ENCODE measurements around the gene CASQ1. TPM values are rescaled to one million over a fixed set of nuclear protein-coding genes. Genes with fewer than 3 reads are reported as not detected.

The CASQ1 gene
- total RNA-seq, 4 donors from 2014 or later: 0.48 to 0.69 TPM; not detected in 2

DNA sequence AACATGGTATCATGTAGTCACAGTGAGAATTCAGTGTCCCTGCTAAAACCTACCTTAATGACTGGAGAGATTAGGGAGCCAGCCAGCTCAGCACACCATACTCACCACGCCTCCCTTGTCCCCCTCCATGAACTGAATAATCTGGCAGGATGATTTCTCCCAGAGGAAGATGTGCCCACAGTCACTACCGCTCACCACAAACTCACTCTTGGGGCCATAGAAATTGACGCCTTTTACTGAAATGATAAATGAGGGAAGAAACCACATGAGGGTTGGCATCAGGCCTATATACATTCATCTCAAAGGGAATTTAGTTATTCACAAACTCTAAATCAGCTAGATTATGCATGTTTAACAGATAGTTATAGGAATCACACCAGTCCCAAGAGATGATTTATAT, 32.2 kb downstream of the CASQ1 start:
- DNase-seq (ENCODE audit: low spot score) (no peak), ATAC-seq (ENCODE audit: low FRiP score) (no peak)
- TF ChIP-seq, protein P1, sequence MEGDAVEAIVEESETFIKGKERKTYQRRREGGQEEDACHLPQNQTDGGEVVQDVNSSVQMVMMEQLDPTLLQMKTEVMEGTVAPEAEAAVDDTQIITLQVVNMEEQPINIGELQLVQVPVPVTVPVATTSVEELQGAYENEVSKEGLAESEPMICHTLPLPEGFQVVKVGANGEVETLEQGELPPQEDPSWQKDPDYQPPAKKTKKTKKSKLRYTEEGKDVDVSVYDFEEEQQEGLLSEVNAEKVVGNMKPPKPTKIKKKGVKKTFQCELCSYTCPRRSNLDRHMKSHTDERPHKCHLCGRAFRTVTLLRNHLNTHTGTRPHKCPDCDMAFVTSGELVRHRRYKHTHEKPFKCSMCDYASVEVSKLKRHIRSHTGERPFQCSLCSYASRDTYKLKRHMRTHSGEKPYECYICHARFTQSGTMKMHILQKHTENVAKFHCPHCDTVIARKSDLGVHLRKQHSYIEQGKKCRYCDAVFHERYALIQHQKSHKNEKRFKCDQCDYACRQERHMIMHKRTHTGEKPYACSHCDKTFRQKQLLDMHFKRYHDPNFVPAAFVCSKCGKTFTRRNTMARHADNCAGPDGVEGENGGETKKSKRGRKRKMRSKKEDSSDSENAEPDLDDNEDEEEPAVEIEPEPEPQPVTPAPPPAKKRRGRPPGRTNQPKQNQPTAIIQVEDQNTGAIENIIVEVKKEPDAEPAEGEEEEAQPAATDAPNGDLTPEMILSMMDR (IDR thresholded peaks at IDR 0.05): no peak

DNA sequence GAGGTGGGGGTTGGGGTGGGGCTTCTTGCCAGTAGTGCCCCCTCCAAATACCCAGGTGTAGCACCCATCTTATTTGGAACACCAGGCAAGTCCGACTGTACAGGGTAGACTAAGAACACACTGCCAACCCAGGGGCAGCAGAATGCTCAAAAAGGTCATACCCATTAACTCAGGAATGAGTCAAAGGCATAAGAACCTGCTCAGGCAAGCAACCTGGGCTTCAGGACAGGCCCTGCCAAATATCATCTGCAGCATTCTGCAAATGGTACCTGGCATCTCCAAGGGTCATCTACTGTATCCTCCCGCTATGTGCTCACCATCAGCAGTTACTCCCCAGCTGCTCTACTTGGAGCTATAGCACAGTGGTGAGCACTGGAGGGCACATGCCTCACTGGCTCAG, 34.2 kb downstream of the CASQ1 start:
- ATAC-seq (ENCODE audit: low FRiP score) (no peak), DNase-seq (ENCODE audit: low spot score) (no peak)
- TF ChIP-seq, protein P1 (IDR thresholded peaks at IDR 0.05): no peak

GRCh38 chr1:160225345-160225744, 35.0 kb downstream of the CASQ1 start:
- DNase-seq (ENCODE audit: low spot score) (no peak), ATAC-seq (ENCODE audit: low FRiP score) (no peak)
- TF ChIP-seq, protein P1 (IDR thresholded peaks at IDR 0.05): no peak

DNA sequence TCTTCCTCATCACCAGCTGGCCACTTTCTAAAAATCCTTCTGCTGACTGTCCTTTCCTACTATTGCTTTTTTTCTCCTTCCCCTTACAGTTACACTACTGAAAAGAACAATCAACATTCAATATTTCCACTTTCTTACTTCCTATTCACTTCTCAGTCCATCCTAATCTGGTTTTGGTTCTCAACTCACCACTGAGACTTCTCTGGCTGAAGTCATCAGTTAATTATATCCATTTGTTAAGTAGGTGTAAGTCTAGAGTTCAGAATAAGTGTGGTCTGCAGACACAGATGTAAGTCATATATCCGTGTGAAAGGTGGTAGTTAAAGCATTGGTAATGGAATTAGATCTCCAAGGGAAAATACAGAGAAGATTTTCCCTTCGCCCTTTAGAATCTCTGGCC, 36.2 kb downstream of the CASQ1 start:
- TF ChIP-seq, protein P1 (IDR thresholded peaks at IDR 0.05): no peak
- DNase-seq (ENCODE audit: low spot score) (no peak), ATAC-seq (ENCODE audit: low FRiP score) (no peak)

- ATAC-seq (ENCODE audit: low FRiP score) (no peak), DNase-seq (ENCODE audit: low spot score) (no peak)
- TF ChIP-seq, protein P1 (IDR thresholded peaks at IDR 0.05): no peak
These were observed 36.7 kb downstream of the CASQ1 start for GRCh38 chr1:160227034-160227433.

DNA sequence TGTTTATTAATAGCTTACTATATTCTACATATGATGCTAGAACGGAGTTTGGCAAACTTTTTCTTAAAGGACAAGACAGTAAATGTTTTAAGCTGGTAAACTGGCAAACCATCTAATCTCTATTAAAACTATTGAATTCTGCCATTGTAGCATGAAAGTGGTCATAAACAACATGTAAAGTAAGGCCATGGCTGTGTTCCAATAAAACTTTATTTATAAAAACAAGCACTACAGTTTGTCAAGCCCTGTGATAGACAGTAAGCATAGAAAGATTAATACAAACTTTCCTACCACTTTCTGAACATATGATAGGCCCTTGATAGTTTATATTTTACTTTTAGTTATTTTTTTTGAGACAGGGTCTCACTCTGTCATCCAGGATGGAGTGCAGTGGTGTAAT, 37.2 kb downstream of the CASQ1 start:
- ATAC-seq (ENCODE audit: low FRiP score) (no peak), DNase-seq (ENCODE audit: low spot score) (no peak)
- TF ChIP-seq, protein P1 (IDR thresholded peaks at IDR 0.05): no peak

DNA sequence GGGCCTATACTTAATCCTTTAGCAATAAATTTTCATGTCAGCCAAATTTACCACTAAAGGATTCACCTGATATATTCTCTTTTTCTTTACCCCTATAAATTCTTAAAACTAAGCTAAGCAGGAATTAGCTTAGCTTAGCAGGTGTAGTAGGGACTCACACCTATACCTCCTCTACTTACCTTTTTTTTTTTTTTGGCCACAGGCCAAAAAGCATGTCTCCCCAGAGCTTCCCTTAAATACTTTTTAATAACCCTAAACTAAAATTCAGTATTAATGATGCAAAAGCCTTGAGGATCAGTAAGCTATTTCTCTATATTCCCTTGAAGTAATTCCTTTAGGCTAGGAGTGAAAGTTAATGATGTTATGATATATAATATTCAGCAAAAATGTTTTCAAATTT, 38.1 kb downstream of the CASQ1 start:
- TF ChIP-seq, protein P1 (IDR thresholded peaks at IDR 0.05): no peak
- DNase-seq (ENCODE audit: low spot score): no peak
- ATAC-seq (ENCODE audit: low FRiP score): no peak

Data from omental fat pad (tissue), 4 donors.